Measurements from ENCODE around the gene KRTAP10-10. TPM values are rescaled to one million over a fixed set of nuclear protein-coding genes. Genes with fewer than 3 reads are reported as not detected.

KRTAP10-10 gene
- total and polyA plus RNA-seq, 2 donors (not counting 1 experiment from before 2014, with no cell fraction given): not detected

GRCh38 chr21:44617071-44617501 is 20.1 kb upstream of the KRTAP10-10 start:
- H3K4me1 Mint-ChIP-seq: peaks cover 14% of the 10 kb centered on the region
- H3K4me2 ChIP-seq (replicated peaks; ENCODE audit: low read depth, low read length, poor library complexity, severe bottlenecking): no peak overlapping the region
- H3K27ac ChIP-seq (ENCODE audit: low read length in 2 of 2): no peak overlapping the region
- no peak for ATAC-seq (ENCODE audit: low read depth)
- POLR2A ChIA-PET: no interaction called here
- peaks cover 15% of the 10 kb centered on the region for H3K9me3 Mint-ChIP-seq (ENCODE audit: insufficient read depth)
- peaks cover 7% of the 10 kb centered on the region for H3K27me3 Mint-ChIP-seq
- H3K27me3 ChIP-seq (replicated peaks in 1 of 4; ENCODE audit: control extremely low read depth in 1 of 4, control insufficient read depth in 3 of 4, insufficient read depth in 4 of 4, low read length in 3 of 4): peaks cover 0 to 3% (median 1%) of the 10 kb centered on the region in 4 experiments
- H3K27ac Mint-ChIP-seq: no peak overlapping the region
- no peak for DNase-seq
- 80% methylated on average over 8 of the region's 8 CpGs for WGBS (ENCODE audit: insufficient coverage)
- peaks cover 11 to 13% of the 10 kb centered on the region in 2 donors for H3K4me1 ChIP-seq (ENCODE audit: control insufficient read depth in 2 of 2, insufficient read depth in 2 of 2, low read length in 2 of 2)
- H3K9me3 ChIP-seq (ENCODE audit: control extremely low read depth in 1 of 3, control insufficient read depth in 2 of 3, insufficient read depth in 1 of 3, low read length in 2 of 3): peaks cover 0 to 29% (median 2%) of the 10 kb centered on the region in 3 donors
- H3K79me2 ChIP-seq (ENCODE audit: control insufficient read depth, insufficient read depth, low read length): no peaks in the 10 kb centered on the region
- H3K4me3 Mint-ChIP-seq: no peak overlapping the region
- H2AFZ ChIP-seq (ENCODE audit: insufficient read depth, low read depth, low read length, poor library complexity, severe bottlenecking): no peak overlapping the region
- H3K9ac ChIP-seq (ENCODE audit: low read length): no peak overlapping the region
- H3K36me3 ChIP-seq (replicated peaks in 1 of 2; ENCODE audit: control extremely low read depth in 1 of 2, control insufficient read depth in 1 of 2, extremely low read depth in 1 of 2, insufficient read depth in 2 of 2, low read length in 1 of 2): no peaks in the 10 kb centered on the region
- CTCF ChIA-PET: no interaction called here
- intact Hi-C loops (cut with micrococcal nuclease): no loop called here
- no peak overlapping the region for H3K4me3 ChIP-seq (ENCODE audit: control extremely low read depth in 1 of 5, extremely low read depth in 1 of 5, insufficient read depth in 1 of 5, low read depth in 2 of 5, low read length in 4 of 5)
- H4K20me1 ChIP-seq (ENCODE audit: control insufficient read depth, insufficient read depth, low read length, poor library complexity, severe bottlenecking): no peaks in the 10 kb centered on the region
- TF ChIP-seq EZH2 (IDR thresholded peaks at IDR 0.05; ENCODE audit: borderline replicate concordance, insufficient read depth, low read depth, low read length, poor library complexity, severe bottlenecking) (no peak), CTCF (IDR thresholded peaks at IDR 0.05) (no peak)

GRCh38 chr21:44618504-44618903 is 18.7 kb upstream of the KRTAP10-10 start:
- no peak for DNase-seq
- Mint-ChIP-seq H3K4me1 (peaks cover 14% of the 10 kb centered on the region), H3K9me3 (ENCODE audit: insufficient read depth) (peaks cover 22% of the 10 kb centered on the region), H3K27me3 (peaks cover 7% of the 10 kb centered on the region), H3K4me3 (no peak overlapping the region), H3K27ac (peak overlapping the region; percentile 74)
- peaks cover 0 to 3% (median 1%) of the 10 kb centered on the region in 4 experiments for H3K27me3 ChIP-seq (replicated peaks in 1 of 4; ENCODE audit: control extremely low read depth in 1 of 4, control insufficient read depth in 3 of 4, insufficient read depth in 4 of 4, low read length in 3 of 4)
- ChIA-PET CTCF (no interaction called here), POLR2A (no interaction called here)
- no peaks in the 10 kb centered on the region for H3K36me3 ChIP-seq (replicated peaks in 1 of 2; ENCODE audit: control extremely low read depth in 1 of 2, control insufficient read depth in 1 of 2, extremely low read depth in 1 of 2, insufficient read depth in 2 of 2, low read length in 1 of 2)
- H2AFZ ChIP-seq (ENCODE audit: insufficient read depth, low read depth, low read length, poor library complexity, severe bottlenecking): peak overlapping the region; percentile 75
- WGBS (ENCODE audit: insufficient coverage): no CpG with 5 or more reads among the region's 4 CpGs
- peaks cover 11 to 13% of the 10 kb centered on the region in 2 donors for H3K4me1 ChIP-seq (ENCODE audit: control insufficient read depth in 2 of 2, insufficient read depth in 2 of 2, low read length in 2 of 2)
- TF ChIP-seq EZH2 (IDR thresholded peaks at IDR 0.05; ENCODE audit: borderline replicate concordance, insufficient read depth, low read depth, low read length, poor library complexity, severe bottlenecking): no peak
- no peak for TF ChIP-seq CTCF (IDR thresholded peaks at IDR 0.05)
- no peaks in the 10 kb centered on the region for H4K20me1 ChIP-seq (ENCODE audit: control insufficient read depth, insufficient read depth, low read length, poor library complexity, severe bottlenecking)
- intact Hi-C loops (cut with micrococcal nuclease): no loop called here
- no peak for ATAC-seq (ENCODE audit: low read depth)
- peak overlapping the region in 1 of 2 donors; percentile 63 for H3K27ac ChIP-seq (ENCODE audit: low read length in 2 of 2)
- no peaks in the 10 kb centered on the region for H3K79me2 ChIP-seq (ENCODE audit: control insufficient read depth, insufficient read depth, low read length)
- peak overlapping the region; percentile 41 for H3K4me2 ChIP-seq (replicated peaks; ENCODE audit: low read depth, low read length, poor library complexity, severe bottlenecking)
- H3K9ac ChIP-seq (ENCODE audit: low read length): peak overlapping the region; percentile 21
- H3K4me3 ChIP-seq (ENCODE audit: control extremely low read depth in 1 of 5, extremely low read depth in 1 of 5, insufficient read depth in 1 of 5, low read depth in 2 of 5, low read length in 4 of 5): no peak overlapping the region
- H3K9me3 ChIP-seq (ENCODE audit: control extremely low read depth in 1 of 3, control insufficient read depth in 2 of 3, insufficient read depth in 1 of 3, low read length in 2 of 3): peaks cover 0 to 30% (median 8%) of the 10 kb centered on the region in 3 donors

Measured in B cell (primary cell).